ENCODE measurements around the gene KLHL21.
"Not testable (repeated sequence)": the region's sequence is repeated elsewhere in the genome, so short reads cannot be mapped to it uniquely, and the experiment has no call there.

KLHL21 gene

DNA sequence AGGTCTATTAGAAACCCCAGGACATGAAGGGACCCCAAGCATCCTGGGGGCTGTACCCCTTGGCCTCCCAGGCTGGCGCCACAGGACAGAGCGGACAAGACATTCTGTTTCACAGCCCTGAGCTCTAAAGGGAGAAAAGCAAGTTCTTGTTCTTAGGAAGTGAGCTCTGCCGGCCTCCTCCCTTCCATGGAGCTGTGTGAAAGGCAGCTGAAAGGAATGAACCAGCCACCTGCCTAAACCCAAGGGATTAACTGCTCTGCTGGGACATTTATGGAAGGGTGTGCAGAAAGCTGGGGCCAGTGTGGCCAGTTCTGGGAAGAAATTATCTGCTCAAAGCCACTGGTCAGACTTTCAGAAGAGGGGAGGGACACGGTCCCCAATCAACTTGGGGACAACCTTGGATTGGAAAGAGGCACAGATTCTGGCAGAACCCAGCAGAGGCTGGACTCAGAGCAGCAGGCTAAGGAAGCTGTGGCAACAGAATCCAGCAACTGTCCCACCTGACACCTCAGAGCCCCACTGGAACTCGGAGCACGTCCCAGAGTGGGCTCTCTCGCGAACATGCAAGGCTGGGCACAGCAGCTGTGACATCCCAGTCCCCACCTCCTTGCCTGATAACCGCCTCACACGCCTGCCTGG lies 2.1 kb downstream of the KLHL21 start:
- no peak for DNase-seq (ENCODE audit: low read depth in 2 of 2)

DNA sequence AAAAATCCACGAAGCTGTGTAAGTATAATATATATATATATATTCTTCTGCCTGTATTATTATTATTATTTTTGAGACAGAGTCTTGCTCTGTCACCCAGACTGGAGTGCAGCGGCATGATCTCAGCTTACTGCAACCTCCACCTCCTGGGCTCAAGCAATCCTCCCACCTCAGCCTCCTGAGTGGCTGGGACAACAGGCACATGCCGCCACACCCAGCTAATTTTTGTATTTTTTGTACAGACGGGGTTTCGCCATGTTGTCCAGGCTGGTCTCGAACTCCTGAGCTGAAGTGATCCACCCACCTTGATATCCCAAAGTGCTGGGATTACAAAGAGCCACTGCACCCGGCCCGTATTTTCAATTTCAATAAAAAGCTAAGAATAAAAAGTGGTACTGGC lies 2.7 kb downstream of the KLHL21 start:
- not testable (repeated sequence) for DNase-seq (ENCODE audit: low read depth in 2 of 2)

GRCh38 chr1:6599141-6599975 lies 3.3 kb downstream of the KLHL21 start:
- no peak for DNase-seq (ENCODE audit: low read depth in 2 of 2)

DNA sequence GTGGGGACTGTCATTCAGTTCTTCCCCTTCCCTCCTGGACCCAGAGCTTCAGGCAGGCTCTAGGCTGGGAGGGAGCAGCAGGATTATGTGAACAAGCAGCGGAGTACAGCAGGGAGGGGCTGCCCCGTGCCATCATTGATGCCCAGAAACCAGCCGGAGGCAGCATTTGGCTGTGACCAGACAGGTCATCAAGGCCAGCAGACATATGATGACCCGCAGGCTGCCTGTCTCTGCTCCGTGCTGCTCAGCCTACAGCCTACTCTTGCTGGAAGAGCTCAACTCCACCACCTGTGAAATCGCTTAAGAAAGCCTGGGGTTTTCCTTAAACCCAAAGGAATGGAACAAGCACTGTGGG lies 4.9 kb downstream of the KLHL21 start:
- DNase-seq (ENCODE audit: low read depth in 2 of 2), result no peak

GRCh38 chr1:6596886-6597776 lies 5.5 kb downstream of the KLHL21 start:
- no peak for DNase-seq (ENCODE audit: low read depth in 2 of 2)

DNA sequence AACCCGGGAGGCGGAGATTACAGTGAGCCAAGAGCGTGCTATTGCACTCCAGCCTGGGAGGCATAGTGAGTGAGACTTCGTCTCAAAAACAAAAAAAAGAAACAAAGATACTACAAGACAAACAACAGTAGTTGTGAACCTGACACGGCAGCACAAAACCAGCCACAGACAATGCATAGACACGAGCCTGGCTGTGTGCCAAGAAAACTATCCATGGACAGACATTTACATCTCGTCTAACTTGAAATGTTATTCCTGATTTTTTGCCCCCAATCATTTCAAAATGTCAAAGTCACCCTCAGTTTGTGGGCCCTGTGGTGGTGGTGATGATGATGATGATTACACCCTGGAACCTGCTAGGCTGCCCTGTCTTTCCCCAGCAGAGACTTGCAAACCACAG lies 6.3 kb downstream of the KLHL21 start:
- no peak for DNase-seq (ENCODE audit: low read depth in 2 of 2)

DNA sequence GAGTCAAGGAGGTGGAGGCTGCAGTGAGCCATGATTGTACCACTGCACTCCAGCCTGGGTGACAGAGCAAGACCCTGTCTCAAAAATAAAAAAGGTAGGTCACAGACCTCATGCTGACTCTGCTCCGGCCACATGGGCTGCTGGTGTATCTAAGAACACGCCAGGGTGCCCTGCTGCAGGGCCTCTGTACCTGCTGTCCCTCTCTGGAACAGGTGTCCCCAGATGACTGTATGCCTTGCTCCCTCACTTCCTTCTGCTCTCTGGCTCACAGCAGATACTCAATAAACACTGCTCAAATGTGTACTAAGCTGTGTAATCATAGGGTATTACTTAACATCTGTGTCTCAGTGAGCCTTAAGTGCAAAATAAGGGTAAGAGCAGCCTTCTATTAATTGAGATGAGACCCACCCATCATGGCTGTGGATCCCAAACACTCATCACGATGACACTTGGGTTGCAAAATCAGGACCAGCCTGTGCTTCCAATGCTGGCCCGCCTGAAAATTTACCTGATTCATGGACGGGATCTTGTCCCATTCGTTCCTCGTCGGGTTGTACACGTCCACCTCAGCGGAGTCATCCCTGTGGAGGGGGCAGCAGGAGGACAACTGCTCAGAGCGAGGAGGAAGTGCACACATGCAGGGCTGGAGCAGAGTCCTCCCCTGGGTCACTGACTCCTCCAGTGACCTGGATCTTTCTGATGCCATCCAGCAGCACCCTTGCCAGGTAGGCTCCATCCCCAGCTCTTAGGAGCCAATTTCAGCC lies 7.5 kb downstream of the KLHL21 start:
- DNase-seq (ENCODE audit: low read depth in 2 of 2), result no peak

DNA sequence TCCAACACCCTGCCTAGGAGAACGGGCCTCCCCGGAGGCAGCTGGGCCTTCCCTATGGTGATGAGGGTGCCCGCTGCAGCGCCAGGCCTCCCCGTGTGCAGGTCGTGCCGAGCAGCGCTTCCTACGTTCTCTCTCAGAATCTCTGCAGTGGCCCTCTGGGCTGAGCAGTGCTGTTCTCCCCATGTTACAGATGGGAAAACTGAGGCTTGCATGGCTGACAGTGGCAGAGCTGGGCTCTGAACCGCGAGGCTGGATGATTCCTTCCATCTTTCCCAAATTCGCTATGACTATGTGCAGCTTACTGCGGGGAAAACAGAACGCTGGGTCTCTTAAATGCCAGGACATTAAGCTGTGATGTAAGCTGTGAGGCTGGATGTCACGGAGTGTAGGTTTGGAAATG lies 8.9 kb downstream of the KLHL21 start:
- DNase-seq (ENCODE audit: low read depth in 2 of 2), result no peak

DNA sequence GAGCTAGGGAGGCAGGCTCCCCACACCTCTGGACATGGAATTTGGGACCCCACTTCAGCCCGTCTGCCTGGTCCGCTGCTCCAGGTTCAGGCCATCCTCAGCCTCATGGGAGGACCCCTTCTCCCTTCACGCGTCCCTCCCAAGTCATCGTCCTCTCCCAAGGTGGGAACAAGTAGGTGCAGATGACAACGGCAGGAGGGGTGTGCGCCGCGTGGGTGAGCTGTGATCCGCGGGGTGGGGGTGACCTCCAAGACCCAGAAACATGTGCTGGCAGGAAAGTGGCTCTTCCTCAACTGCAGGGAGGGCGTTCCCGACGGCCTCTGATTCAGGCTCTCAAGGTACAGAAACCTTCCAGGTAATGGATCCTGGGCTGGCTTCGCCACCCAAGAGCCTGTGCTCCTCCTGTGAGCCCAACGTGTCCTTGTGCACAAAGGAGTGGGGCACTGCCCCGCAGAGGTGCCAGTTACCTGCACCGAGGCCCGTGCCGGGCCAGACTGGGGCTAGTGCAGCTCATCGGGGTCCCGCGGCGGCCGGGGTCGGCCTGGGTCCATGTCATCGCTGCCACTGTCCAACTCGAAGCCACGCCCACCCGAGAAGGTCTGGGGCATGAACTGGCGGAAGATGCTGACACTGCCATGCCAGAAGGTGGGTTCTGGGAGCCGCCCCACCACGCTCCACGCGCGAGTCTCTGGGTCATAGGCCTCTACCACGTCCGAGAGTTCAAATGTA lies 9.6 kb downstream of the KLHL21 start:
- no peak for DNase-seq (ENCODE audit: low read depth in 2 of 2)

DNA sequence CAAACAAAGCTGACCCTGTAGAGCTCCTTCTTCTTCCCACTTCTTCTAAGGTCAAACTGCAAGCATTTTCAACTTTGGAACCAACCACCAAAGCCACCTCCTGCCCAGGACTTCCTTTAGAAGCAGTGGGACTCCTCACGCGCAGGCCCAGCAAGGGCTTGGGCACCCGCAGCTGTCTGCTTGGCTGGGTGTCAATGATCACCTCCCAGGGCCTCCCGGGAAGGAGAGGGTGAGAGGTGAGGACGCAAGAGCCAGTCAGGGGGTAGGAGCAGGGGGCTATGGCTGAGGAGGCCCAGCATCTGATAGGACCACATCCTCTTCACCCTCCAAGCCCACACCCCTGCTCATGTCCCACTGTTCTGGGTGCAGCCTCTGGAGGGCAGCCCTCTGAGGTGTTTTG lies 10.2 kb downstream of the KLHL21 start:
- DNase-seq (ENCODE audit: low read depth in 2 of 2), result no peak

GRCh38 chr1:6591644-6592043 lies 11.0 kb downstream of the KLHL21 start:
- no peak for DNase-seq (ENCODE audit: low read depth in 2 of 2)

- DNase-seq (ENCODE audit: low read depth in 2 of 2), result no peak
Measured at GRCh38 chr1:6591222-6591621, 11.4 kb downstream of the KLHL21 start.

DNA sequence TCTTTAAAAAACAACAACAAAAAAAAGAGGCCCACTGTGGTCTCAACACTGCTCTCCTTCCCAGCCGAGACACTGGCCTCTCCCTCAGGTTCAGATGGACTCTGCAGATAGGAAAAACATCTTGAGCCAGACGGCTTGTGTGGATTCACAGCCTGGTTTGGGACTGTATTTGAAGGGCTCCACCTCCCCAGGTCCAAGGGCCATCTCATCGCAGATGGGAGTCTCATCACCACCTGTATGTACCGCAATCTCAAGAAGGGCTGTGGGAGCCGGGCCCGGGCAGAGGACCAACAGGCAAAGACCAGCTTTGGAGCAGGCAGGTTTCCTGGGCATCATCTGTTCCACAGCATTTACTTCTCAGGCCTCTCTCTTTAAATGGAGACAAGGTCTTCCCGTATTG lies 12.6 kb downstream of the KLHL21 start:
- no peak for DNase-seq (ENCODE audit: low read depth in 2 of 2)

GRCh38 chr1:6588893-6589520 lies 13.7 kb downstream of the KLHL21 start:
- no peak for DNase-seq (ENCODE audit: low read depth in 2 of 2)

DNA sequence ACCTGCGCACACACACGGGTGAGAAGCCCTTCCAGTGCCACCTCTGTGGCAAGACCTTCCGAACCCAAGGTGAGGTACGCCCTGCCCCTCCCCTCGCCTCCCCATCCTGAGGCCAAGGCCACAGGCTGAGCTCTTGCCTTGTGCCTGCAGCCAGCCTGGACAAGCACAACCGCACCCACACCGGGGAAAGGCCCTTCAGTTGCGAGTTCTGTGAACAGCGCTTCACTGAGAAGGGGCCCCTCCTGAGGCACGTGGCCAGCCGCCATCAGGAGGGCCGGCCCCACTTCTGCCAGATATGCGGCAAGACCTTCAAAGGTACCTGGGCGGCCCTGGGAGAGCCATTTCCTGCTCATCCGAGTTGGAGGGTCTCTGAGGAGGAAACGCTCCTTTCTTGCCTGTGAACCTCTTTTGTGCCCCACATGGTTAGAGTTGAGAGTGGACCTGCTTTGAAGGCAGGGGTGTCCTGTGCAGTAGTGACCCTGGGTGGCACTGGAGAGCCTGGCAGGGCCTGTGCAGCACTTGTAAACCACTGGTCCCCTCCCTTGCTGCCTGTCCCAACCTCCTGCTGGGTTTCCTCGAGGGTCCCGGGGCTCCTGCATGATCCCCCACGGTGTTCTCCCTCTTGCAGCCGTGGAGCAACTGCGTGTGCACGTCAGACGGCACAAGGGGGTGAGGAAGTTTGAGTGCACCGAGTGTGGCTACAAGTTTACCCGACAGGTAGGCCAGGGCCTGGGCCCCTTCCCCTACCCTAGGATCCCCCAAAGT lies 14.4 kb downstream of the KLHL21 start:
- DNase-seq (ENCODE audit: low read depth in 2 of 2), result no peak

GRCh38 chr1:6587261-6588005 lies 15.2 kb downstream of the KLHL21 start:
- no peak for DNase-seq (ENCODE audit: low read depth in 2 of 2)

- no peak for DNase-seq (ENCODE audit: low read depth in 2 of 2)
Measured at GRCh38 chr1:6586404-6586816, 16.3 kb downstream of the KLHL21 start.

- no peak for DNase-seq (ENCODE audit: low read depth in 2 of 2)
Measured at GRCh38 chr1:6585841-6586240, 16.8 kb downstream of the KLHL21 start.

DNA sequence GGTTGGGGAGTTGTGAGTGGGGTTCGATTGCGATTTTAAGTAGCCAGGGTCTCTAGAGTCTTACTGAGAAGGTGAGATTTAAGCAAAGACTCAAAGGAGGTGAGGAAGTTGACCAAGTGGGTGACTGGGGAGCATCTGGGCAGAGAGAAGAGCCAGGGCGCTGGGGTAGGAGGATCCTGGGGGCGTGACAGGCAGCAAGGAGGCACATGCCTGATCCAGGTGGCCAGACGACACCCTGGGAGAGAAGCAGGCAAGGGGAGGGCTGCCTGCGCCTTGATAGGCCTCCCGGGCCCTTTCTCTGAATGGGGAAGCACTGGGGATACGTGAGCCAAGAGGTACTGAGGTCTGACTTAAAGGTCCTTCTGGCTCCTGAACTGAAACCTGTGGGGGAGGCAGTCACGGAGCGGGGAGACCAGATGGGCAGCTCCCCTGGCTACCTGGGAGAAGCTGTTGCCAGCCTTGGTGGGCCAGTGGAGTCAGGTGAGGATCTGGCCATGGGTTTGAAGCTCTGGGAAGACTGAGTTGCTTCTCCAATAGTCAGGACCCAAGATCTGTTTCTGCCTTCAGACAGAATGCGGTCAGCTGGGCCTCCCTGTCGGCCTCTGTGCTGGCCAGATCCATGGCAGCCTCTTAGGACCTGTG lies 17.5 kb downstream of the KLHL21 start:
- DNase-seq (ENCODE audit: low read depth in 2 of 2), result no peak
